ENCODE data around the gene KCNH1.

The KCNH1 gene

DNA sequence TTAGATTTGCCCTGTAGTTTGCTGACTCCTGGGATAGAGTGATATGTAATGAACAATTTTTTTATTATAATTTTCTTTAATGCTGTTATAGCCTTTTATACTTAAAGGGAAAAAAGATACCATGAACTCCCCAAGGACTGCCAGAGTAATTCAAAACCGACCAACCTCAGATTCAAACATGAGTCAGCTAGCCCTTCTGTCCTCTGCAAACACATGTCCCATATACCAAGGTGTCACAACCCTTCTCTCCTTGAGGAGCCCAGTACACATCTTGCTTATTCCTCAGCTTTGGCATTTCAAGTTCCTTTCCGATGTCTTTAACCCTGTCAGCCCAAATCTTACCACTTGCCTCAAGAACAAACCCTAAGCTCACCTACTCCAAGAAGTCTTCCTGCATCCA lies 184.9 kb downstream of the KCNH1 start:
- H3K4ac ChIP-seq (ENCODE audit: low read depth, low read length) = no peak overlapping the region
- WGBS (ENCODE audit: extremely low coverage, insufficient coverage, low lambda C conversion rate) = no CpG with 5 or more reads among the region's 2 CpGs

DNA sequence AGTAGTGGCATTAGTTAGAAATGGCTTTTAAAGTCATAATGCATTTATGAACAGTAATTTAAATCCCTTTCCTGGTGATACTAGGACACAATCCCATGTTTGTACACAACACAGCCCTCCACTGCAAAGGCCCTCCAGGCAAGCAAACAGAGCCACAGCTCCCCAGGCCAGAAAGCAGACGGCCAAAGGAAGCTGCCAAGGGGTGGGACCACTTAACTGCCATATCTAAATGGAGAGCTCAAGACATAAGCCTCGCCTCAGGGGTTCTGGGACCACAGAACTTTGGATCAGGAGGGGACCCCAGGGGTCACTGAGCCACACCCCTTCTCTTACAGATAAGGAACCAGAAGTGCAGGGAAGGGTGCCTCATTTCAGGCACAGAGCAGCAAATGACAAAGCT lies 189.7 kb downstream of the KCNH1 start:
- H3K79me1 ChIP-seq (ENCODE audit: low read length) = no peaks in the 10 kb centered on the region
- H4K8ac ChIP-seq (ENCODE audit: low read depth, low read length) = no peak overlapping the region
- no peak overlapping the region for H2BK5ac ChIP-seq (ENCODE audit: low read length)
- no peak overlapping the region for H3K4me2 ChIP-seq (ENCODE audit: low read length)
- H3K56ac ChIP-seq (ENCODE audit: low read length) = no peak overlapping the region
- H3K9ac ChIP-seq (ENCODE audit: low read length) = no peak overlapping the region
- no peak overlapping the region for H3K4ac ChIP-seq (ENCODE audit: low read depth, low read length)
- H3K4me3 ChIP-seq (ENCODE audit: low read length) = no peak overlapping the region
- no peak for DNase-seq
- H3K79me2 ChIP-seq (ENCODE audit: control insufficient read depth, insufficient read depth, low read length) = no peaks in the 10 kb centered on the region
- H2AK5ac ChIP-seq (ENCODE audit: low read length) = no peak overlapping the region
- no peaks in the 10 kb centered on the region for H3K36me3 ChIP-seq (ENCODE audit: control insufficient read depth, insufficient read depth, low read length)
- H3K27me3 ChIP-seq (ENCODE audit: insufficient read depth, low read length, poor library complexity) = no peaks in the 10 kb centered on the region
- no peak overlapping the region for H2BK15ac ChIP-seq (replicated peaks; ENCODE audit: low read depth)
- no peak overlapping the region for H3K18ac ChIP-seq (ENCODE audit: low read length)
- H3K27ac ChIP-seq (ENCODE audit: low read depth, low read length) = no peak overlapping the region
- no peak overlapping the region for H4K5ac ChIP-seq (ENCODE audit: low read length)
- no peak overlapping the region for H3K23ac ChIP-seq (ENCODE audit: low read length)
- H3K4me1 ChIP-seq (ENCODE audit: control insufficient read depth, low read depth, low read length) = no peaks in the 10 kb centered on the region
- H2BK120ac ChIP-seq (ENCODE audit: low read depth, low read length) = no peak overlapping the region
- WGBS (ENCODE audit: extremely low coverage, insufficient coverage, low lambda C conversion rate) = no CpG with 5 or more reads among the region's 2 CpGs

More for the DNA sequence above, 184.9 kb downstream of the KCNH1 start:
- Histone ChIP-seq H2BK15ac (replicated peaks; ENCODE audit: low read depth) (no peak overlapping the region), H3K36me3 (ENCODE audit: control insufficient read depth, insufficient read depth, low read length) (no peaks in the 10 kb centered on the region), H3K9ac (ENCODE audit: low read length) (no peak overlapping the region), H3K56ac (ENCODE audit: low read length) (no peak overlapping the region), H3K23ac (ENCODE audit: low read length) (no peak overlapping the region), H2BK5ac (ENCODE audit: low read length) (no peak overlapping the region), H3K27ac (ENCODE audit: low read depth, low read length) (no peak overlapping the region), H3K18ac (ENCODE audit: low read length) (no peak overlapping the region), H3K79me1 (ENCODE audit: low read length) (no peaks in the 10 kb centered on the region), H4K5ac (ENCODE audit: low read length) (no peak overlapping the region), H3K79me2 (ENCODE audit: control insufficient read depth, insufficient read depth, low read length) (no peaks in the 10 kb centered on the region), H4K8ac (ENCODE audit: low read depth, low read length) (no peak overlapping the region), H3K4me1 (ENCODE audit: control insufficient read depth, low read depth, low read length) (no peaks in the 10 kb centered on the region), H2BK120ac (ENCODE audit: low read depth, low read length) (no peak overlapping the region), H3K4me3 (ENCODE audit: low read length) (no peak overlapping the region), H3K27me3 (ENCODE audit: insufficient read depth, low read length, poor library complexity) (no peaks in the 10 kb centered on the region), H3K4me2 (ENCODE audit: low read length) (no peak overlapping the region), H2AK5ac (ENCODE audit: low read length) (no peak overlapping the region)
- no peak for DNase-seq

- H3K4me2 ChIP-seq (ENCODE audit: low read length) = no peak overlapping the region
- no CpG with 5 or more reads among the region's 2 CpGs for WGBS (ENCODE audit: extremely low coverage, insufficient coverage, low lambda C conversion rate)
- H3K27ac ChIP-seq (ENCODE audit: low read depth, low read length) = no peak overlapping the region
- H3K18ac ChIP-seq (ENCODE audit: low read length) = no peak overlapping the region
- H3K4me1 ChIP-seq (ENCODE audit: control insufficient read depth, low read depth, low read length) = no peaks in the 10 kb centered on the region
- no peak overlapping the region for H3K4ac ChIP-seq (ENCODE audit: low read depth, low read length)
- DNase-seq = no peak
- no peak overlapping the region for H3K9ac ChIP-seq (ENCODE audit: low read length)
- H3K23ac ChIP-seq (ENCODE audit: low read length) = no peak overlapping the region
- H2BK120ac ChIP-seq (ENCODE audit: low read depth, low read length) = no peak overlapping the region
- H3K27me3 ChIP-seq (ENCODE audit: insufficient read depth, low read length, poor library complexity) = no peaks in the 10 kb centered on the region
- H3K79me1 ChIP-seq (ENCODE audit: low read length) = no peaks in the 10 kb centered on the region
- H3K79me2 ChIP-seq (ENCODE audit: control insufficient read depth, insufficient read depth, low read length) = no peaks in the 10 kb centered on the region
- no peak overlapping the region for H3K4me3 ChIP-seq (ENCODE audit: low read length)
- H4K5ac ChIP-seq (ENCODE audit: low read length) = no peak overlapping the region
- no peak overlapping the region for H2BK5ac ChIP-seq (ENCODE audit: low read length)
- no peaks in the 10 kb centered on the region for H3K36me3 ChIP-seq (ENCODE audit: control insufficient read depth, insufficient read depth, low read length)
- no peak overlapping the region for H2BK15ac ChIP-seq (replicated peaks; ENCODE audit: low read depth)
- no peak overlapping the region for H2AK5ac ChIP-seq (ENCODE audit: low read length)
- H4K8ac ChIP-seq (ENCODE audit: low read depth, low read length) = no peak overlapping the region
- H3K56ac ChIP-seq (ENCODE audit: low read length) = no peak overlapping the region
Measured at GRCh38 chr1:210942513-210942912, 191.4 kb downstream of the KCNH1 start.

GRCh38 chr1:210940081-210940617 lies 193.8 kb downstream of the KCNH1 start:
- no peak overlapping the region for H3K18ac ChIP-seq (ENCODE audit: low read length)
- no CpG with 5 or more reads among the region's 1 CpG for WGBS (ENCODE audit: extremely low coverage, insufficient coverage, low lambda C conversion rate)

DNA sequence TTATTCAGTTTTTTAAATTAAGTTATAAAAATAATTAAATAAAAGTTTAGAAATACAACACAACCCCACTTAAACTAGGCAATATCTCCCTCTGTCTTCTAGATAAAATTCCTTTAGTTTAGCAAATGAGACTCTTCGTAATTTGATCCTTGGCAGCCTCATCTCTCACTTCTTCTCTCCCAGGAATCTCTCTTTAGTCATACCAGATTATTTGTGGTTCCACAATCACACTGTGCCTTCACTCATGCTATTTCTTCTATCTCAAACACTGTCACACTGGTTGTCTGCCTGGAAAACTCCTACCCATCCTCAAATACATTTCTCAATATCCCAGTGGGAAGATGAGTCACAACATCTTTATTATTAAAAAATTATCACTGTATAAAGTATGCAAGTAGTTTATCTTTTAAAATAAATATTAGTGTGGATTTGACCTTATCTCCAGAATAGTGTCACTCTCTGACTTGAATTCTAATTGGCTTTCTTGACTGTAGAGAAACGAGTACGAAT lies 195.5 kb downstream of the KCNH1 start:
- DNase-seq = peak; percentile 15
- Histone ChIP-seq H2BK120ac (ENCODE audit: low read depth, low read length) (no peak overlapping the region), H3K27me3 (ENCODE audit: insufficient read depth, low read length, poor library complexity) (no peaks in the 10 kb centered on the region), H3K18ac (ENCODE audit: low read length) (no peak overlapping the region), H3K27ac (ENCODE audit: low read depth, low read length) (no peak overlapping the region), H2AK5ac (ENCODE audit: low read length) (no peak overlapping the region), H3K4ac (ENCODE audit: low read depth, low read length) (no peak overlapping the region), H4K8ac (ENCODE audit: low read depth, low read length) (no peak overlapping the region), H3K79me1 (ENCODE audit: low read length) (no peaks in the 10 kb centered on the region), H3K56ac (ENCODE audit: low read length) (no peak overlapping the region), H2BK15ac (replicated peaks; ENCODE audit: low read depth) (no peak overlapping the region), H3K36me3 (ENCODE audit: control insufficient read depth, insufficient read depth, low read length) (no peaks in the 10 kb centered on the region), H3K4me2 (ENCODE audit: low read length) (no peak overlapping the region), H3K9ac (ENCODE audit: low read length) (no peak overlapping the region), H3K4me1 (ENCODE audit: control insufficient read depth, low read depth, low read length) (no peaks in the 10 kb centered on the region), H3K4me3 (ENCODE audit: low read length) (no peak overlapping the region), H2BK5ac (ENCODE audit: low read length) (no peak overlapping the region), H4K5ac (ENCODE audit: low read length) (no peak overlapping the region), H3K23ac (ENCODE audit: low read length) (no peak overlapping the region), H3K79me2 (ENCODE audit: control insufficient read depth, insufficient read depth, low read length) (no peaks in the 10 kb centered on the region)
- no CpG with 5 or more reads among the region's 3 CpGs for WGBS (ENCODE audit: extremely low coverage, insufficient coverage, low lambda C conversion rate)

More at GRCh38 chr1:210940081-210940617, 193.8 kb downstream of the KCNH1 start:
- Histone ChIP-seq H3K23ac (ENCODE audit: low read length) (no peak overlapping the region), H2BK120ac (ENCODE audit: low read depth, low read length) (no peak overlapping the region), H4K5ac (ENCODE audit: low read length) (no peak overlapping the region), H3K4ac (ENCODE audit: low read depth, low read length) (no peak overlapping the region), H3K79me2 (ENCODE audit: control insufficient read depth, insufficient read depth, low read length) (no peaks in the 10 kb centered on the region), H3K27ac (ENCODE audit: low read depth, low read length) (no peak overlapping the region), H3K4me1 (ENCODE audit: control insufficient read depth, low read depth, low read length) (no peaks in the 10 kb centered on the region), H3K36me3 (ENCODE audit: control insufficient read depth, insufficient read depth, low read length) (no peaks in the 10 kb centered on the region), H3K4me3 (ENCODE audit: low read length) (no peak overlapping the region), H2BK5ac (ENCODE audit: low read length) (no peak overlapping the region), H2AK5ac (ENCODE audit: low read length) (no peak overlapping the region), H3K27me3 (ENCODE audit: insufficient read depth, low read length, poor library complexity) (no peaks in the 10 kb centered on the region), H4K8ac (ENCODE audit: low read depth, low read length) (no peak overlapping the region), H2BK15ac (replicated peaks; ENCODE audit: low read depth) (no peak overlapping the region), H3K79me1 (ENCODE audit: low read length) (no peaks in the 10 kb centered on the region), H3K4me2 (ENCODE audit: low read length) (no peak overlapping the region), H3K56ac (ENCODE audit: low read length) (no peak overlapping the region), H3K9ac (ENCODE audit: low read length) (no peak overlapping the region)
- DNase-seq = no peak

- no peak overlapping the region for H2BK120ac ChIP-seq (ENCODE audit: low read depth, low read length)
- no peaks in the 10 kb centered on the region for H3K36me3 ChIP-seq (ENCODE audit: control insufficient read depth, insufficient read depth, low read length)
- no peaks in the 10 kb centered on the region for H3K27me3 ChIP-seq (ENCODE audit: insufficient read depth, low read length, poor library complexity)
- no peaks in the 10 kb centered on the region for H3K79me2 ChIP-seq (ENCODE audit: control insufficient read depth, insufficient read depth, low read length)
- no peak overlapping the region for H3K4me2 ChIP-seq (ENCODE audit: low read length)
- H3K79me1 ChIP-seq (ENCODE audit: low read length) = no peaks in the 10 kb centered on the region
- H3K4me1 ChIP-seq (ENCODE audit: control insufficient read depth, low read depth, low read length) = no peaks in the 10 kb centered on the region
- no peak overlapping the region for H3K27ac ChIP-seq (ENCODE audit: low read depth, low read length)
- no peak overlapping the region for H2BK15ac ChIP-seq (replicated peaks; ENCODE audit: low read depth)
- H4K5ac ChIP-seq (ENCODE audit: low read length) = no peak overlapping the region
- H3K18ac ChIP-seq (ENCODE audit: low read length) = no peak overlapping the region
- no peak overlapping the region for H3K9ac ChIP-seq (ENCODE audit: low read length)
- H4K8ac ChIP-seq (ENCODE audit: low read depth, low read length) = no peak overlapping the region
- no peak overlapping the region for H3K4ac ChIP-seq (ENCODE audit: low read depth, low read length)
- DNase-seq = peak; percentile 93
- no peak overlapping the region for H3K23ac ChIP-seq (ENCODE audit: low read length)
- H3K4me3 ChIP-seq (ENCODE audit: low read length) = no peak overlapping the region
- no peak overlapping the region for H2AK5ac ChIP-seq (ENCODE audit: low read length)
- H2BK5ac ChIP-seq (ENCODE audit: low read length) = no peak overlapping the region
- H3K56ac ChIP-seq (ENCODE audit: low read length) = no peak overlapping the region
Measured at GRCh38 chr1:210937846-210938245, 196.1 kb downstream of the KCNH1 start.

Data from mesendoderm (in vitro differentiated cells).